BJ (cell line): ENCODE data around the gene ITGA11. TPM values are rescaled to one million over a fixed set of nuclear protein-coding genes. Genes with fewer than 3 reads are reported as not detected.

Source experiments
- CTCF ChIA-PET: fragments of 350-600 bp; formaldehyde crosslinking; extraction: SDS; loops from one replicate; lab custom pipeline; 2021; ENCODE audit warnings: antibody characterized with exemption, inconsistent platforms; lab: Yijun Ruan, JAX
- POLR2A ChIA-PET: fragments of 300-600 bp; sonication (Branson Sonifier 250); formaldehyde crosslinking; extraction: SDS; loops from one replicate; lab custom pipeline; 2021; ENCODE audit warnings: antibody characterized with exemption; lab: Charles Lee
- DNase-seq: peaks from one replicate; pipeline ENCODE4 v3.0.0-alpha.2; 2011; ENCODE audit warnings: low read depth
- H3K27me3 ChIP-seq: 2 replicates; pipeline ENCODE4 v1.6.0; 2011; ENCODE audit warnings: low read length; ENCODE audit not compliant: control insufficient read depth, insufficient read depth
- H3K36me3 ChIP-seq: 2 replicates; pipeline ENCODE4 v1.5.1; 2011; ENCODE audit warnings: low read length; ENCODE audit not compliant: control insufficient read depth, insufficient read depth
- H3K4me3 ChIP-seq: 2 replicates; pipeline ENCODE4 v1.5.1; 2011; ENCODE audit warnings: low read depth, mild to moderate bottlenecking, control low read depth, low read length
- CTCF ChIP-seq: IDR thresholded peaks from 2 replicates; pipeline ENCODE4 v1.5.1; 2011; ENCODE audit warnings: low read depth, mild to moderate bottlenecking, control low read depth, inconsistent platforms, low read length, moderate library complexity; ENCODE audit not compliant: insufficient read depth
- polyA plus RNA-seq: library from polyadenylated mRNA; depleted of rRNA; stranded (reverse); fragments of >200 nt; gene quantifications from 2 replicates; pipeline ENCODE4 v1.2.3, GENCODE V29; 2011

Gene ITGA11
- polyA plus RNA-seq, 1 experiment: 72.7 TPM

- no peaks in the 10 kb centered on the region for H3K36me3 ChIP-seq
- CTCF ChIA-PET: interaction anchor here (1.1 to 1.5 kb wide), 2 partner anchors 67 to 465 kb away, joined by 3 read pairs; no protein-coding TSS in a partner anchor
- DNase-seq: no peak
- no peaks in the 10 kb centered on the region; the same call in 1 of the 2 replicates for H3K27me3 ChIP-seq
- no peak overlapping the region for H3K4me3 ChIP-seq
- POLR2A ChIA-PET: interaction anchor here (0.6 kb wide), 1 partner anchor 971 kb away, joined by 3 read pairs; no protein-coding TSS in a partner anchor
- TF ChIP-seq CTCF: no peak
Measured at GRCh38 chr15:68410466-68411342, 21.3 kb downstream of the ITGA11 start.

- DNase-seq: no peak
- Histone ChIP-seq H3K27me3 (no peaks in the 10 kb centered on the region; the same call in 1 of the 2 replicates), H3K36me3 (no peaks in the 10 kb centered on the region), H3K4me3 (no peak overlapping the region)
- ChIA-PET CTCF (interaction anchor here (1.5 kb wide), 1 partner anchor 466 kb away, joined by 3 read pairs; no protein-coding TSS in a partner anchor), POLR2A (no interaction called here)
- no peak for TF ChIP-seq CTCF
Measured at GRCh38 chr15:68409736-68410370, 22.1 kb downstream of the ITGA11 start.

GRCh38 chr15:68408971-68409370 is 23.0 kb downstream of the ITGA11 start:
- CTCF ChIA-PET: interaction anchor here (0.5 kb wide), 1 partner anchor 29 kb away, joined by 3 read pairs; no protein-coding TSS in a partner anchor

GRCh38 chr15:68407886-68408881 is 23.8 kb downstream of the ITGA11 start:
- CTCF ChIA-PET: no interaction called here
- Histone ChIP-seq H3K4me3 (no peak overlapping the region), H3K27me3 (no peaks in the 10 kb centered on the region; the same call in 1 of the 2 replicates), H3K36me3 (no peaks in the 10 kb centered on the region)
- no peak for TF ChIP-seq CTCF
- POLR2A ChIA-PET: interaction anchor here (0.6 kb wide), 1 partner anchor 53 kb away, joined by 4 read pairs; no protein-coding TSS in a partner anchor
- DNase-seq: no peak

More at GRCh38 chr15:68408971-68409370, 23.0 kb downstream of the ITGA11 start:
- no peak overlapping the region for H3K4me3 ChIP-seq
- TF ChIP-seq CTCF: no peak
- H3K27me3 ChIP-seq: no peaks in the 10 kb centered on the region; the same call in 1 of the 2 replicates
- POLR2A ChIA-PET: no interaction called here
- no peak for DNase-seq
- H3K36me3 ChIP-seq: no peaks in the 10 kb centered on the region
